Muscle layer of duodenum (tissue), 2 donors: ENCODE results near the gene GEN1.

Experiments
- H3K27ac ChIP-seq: one replicate; pipeline ENCODE4 v1.7.0; 2013; ENCODE audit warnings: mild to moderate bottlenecking, low read length
- H3K27me3 ChIP-seq: one replicate; pipeline ENCODE4 v1.7.0; 2013; ENCODE audit warnings: low read depth, mild to moderate bottlenecking, control low read depth, low read length
- H3K36me3 ChIP-seq, 2 donors: one replicate each; pipeline ENCODE4 v1.7.0; 2013; ENCODE audit warnings: low read length in 2 of 2, control low read depth in 1 of 2, mild to moderate bottlenecking in 1 of 2; ENCODE audit not compliant: insufficient read depth in 2 of 2, control insufficient read depth in 1 of 2
- H3K4me1 ChIP-seq, 2 donors: one replicate each; pipeline ENCODE4 v1.7.0; 2013; ENCODE audit warnings: low read length in 2 of 2, mild to moderate bottlenecking in 2 of 2, control low read depth in 1 of 2, moderate library complexity in 1 of 2; ENCODE audit not compliant: insufficient read depth in 2 of 2, control insufficient read depth in 1 of 2
- H3K4me3 ChIP-seq, 2 donors: one replicate each; pipeline ENCODE4 v1.7.0; 2013; ENCODE audit warnings: low read length in 2 of 2, low read depth in 1 of 2, mild to moderate bottlenecking in 1 of 2
- H3K9me3 ChIP-seq, 2 donors: one replicate each; pipeline ENCODE4 v1.7.0; 2013; ENCODE audit warnings: low read length in 2 of 2, control low read depth in 1 of 2, mild to moderate bottlenecking in 1 of 2; ENCODE audit not compliant: control insufficient read depth in 1 of 2
- donor health status: healthy.

Gene GEN1

DNA sequence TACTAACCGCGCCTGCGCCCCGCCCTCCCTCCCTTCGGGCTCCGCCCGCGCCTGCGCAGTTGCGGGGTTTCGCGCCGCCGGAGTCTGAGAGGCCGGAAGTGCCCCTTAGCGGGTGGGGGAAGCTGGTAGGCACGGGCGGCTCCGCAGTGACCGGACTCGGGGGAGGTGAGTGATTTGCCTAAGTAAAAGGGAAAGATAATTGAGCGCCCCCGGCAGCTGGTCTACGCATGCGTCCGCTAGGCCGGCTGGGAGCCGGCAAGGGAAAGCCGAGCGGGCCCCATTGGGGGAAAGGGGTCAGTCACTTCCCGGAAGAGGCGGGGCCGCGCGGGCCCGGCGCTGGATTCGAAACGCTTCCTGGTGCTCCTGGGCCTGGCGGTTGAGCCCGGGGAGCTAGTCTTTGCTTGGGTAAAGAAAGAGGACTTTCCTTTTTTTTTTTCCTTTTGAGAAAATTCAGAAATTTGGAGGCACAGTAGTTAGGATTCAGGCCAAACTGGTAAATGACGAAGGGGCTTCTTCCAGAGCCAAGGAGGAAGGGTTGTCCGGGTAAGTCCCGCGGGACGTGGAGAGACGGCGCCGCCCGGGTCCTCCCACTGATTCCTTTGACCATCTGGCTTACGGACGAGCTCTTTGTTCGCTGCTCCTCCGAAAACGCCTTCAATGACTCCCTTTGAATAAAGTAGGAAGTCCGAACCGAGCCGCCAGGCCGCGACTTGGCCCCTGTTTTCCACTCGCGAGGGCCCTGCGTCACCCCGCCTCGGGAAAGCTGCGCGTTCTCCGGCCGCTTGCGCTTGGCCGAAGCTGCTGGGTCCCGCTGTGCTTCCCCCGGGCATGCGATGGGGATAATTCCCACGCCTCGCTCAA is at the start of gene GEN1, which contains the start of gene SMC6:
GEN1 (plus strand) TSS at position 336 of the 861 bp plus-strand sequence. CDS start 5,806 bp downstream, outside the sequence.
SMC6 (minus strand) TSS at position 8 of the 861 bp plus-strand sequence. CDS start 7,864 bp downstream, outside the sequence.
- Histone ChIP-seq H3K27ac (peak within 1 kb of the TSS; percentile 87), H3K4me1 (peaks cover 0 to 16% of the 10 kb centered on the region in 2 donors)

DNA sequence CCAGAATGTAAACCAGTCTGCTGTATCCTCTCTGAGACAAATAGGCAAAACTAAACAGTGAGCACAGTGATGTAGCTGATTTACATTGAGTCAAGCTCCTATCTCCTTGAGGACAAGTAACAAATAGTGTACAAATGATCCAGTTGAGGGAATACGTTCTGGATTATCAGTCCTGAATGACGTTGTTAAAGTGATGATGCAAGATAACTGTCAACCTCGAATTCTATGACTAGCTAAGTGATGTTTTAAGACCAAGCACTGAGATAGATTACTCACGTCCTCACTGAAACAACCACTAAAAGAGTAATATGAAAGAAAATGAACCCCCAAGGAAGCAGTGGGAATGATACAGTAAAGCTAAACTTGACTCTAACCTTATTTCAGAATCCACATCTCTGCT is 47.1 kb upstream of the GEN1 start:
- no peaks in the 10 kb centered on the region for H3K4me1 ChIP-seq
- peaks cover 14 to 25% of the 10 kb centered on the region in 2 donors for H3K36me3 ChIP-seq
- no peaks in the 10 kb centered on the region for H3K27me3 ChIP-seq
- H3K27ac ChIP-seq: no peak overlapping the region
- no peaks in the 10 kb centered on the region for H3K9me3 ChIP-seq
- no peak overlapping the region for H3K4me3 ChIP-seq

More for the DNA sequence above, at the start of gene GEN1, which contains the start of gene SMC6:
- Histone ChIP-seq H3K36me3 (no peaks in the 10 kb centered on the region), H3K4me3 (peak within 1 kb of the TSS; percentile 60 to 92), H3K9me3 (no peaks in the 10 kb centered on the region), H3K27me3 (no peaks in the 10 kb centered on the region)

DNA sequence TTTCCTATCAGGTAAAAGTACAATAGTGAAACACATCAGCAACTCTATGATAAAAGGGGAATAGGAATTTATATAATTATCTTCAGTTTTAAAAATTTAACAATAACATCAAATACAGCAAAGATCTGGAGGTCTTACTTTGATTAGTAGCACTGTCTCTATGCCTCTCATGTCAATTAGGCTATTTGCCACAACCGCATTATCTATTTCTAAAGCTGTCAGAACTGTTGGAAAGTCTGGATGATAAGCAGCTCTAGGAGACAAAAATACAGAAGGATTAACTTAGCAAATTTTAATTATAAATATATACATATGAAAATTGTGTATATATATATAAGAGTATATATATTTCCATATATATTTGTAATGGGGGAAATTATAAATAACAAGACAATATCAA is 45.4 kb upstream of the GEN1 start:
- H3K27ac ChIP-seq: no peak overlapping the region
- no peaks in the 10 kb centered on the region for H3K9me3 ChIP-seq
- H3K4me3 ChIP-seq: no peak overlapping the region
- peaks cover 19 to 34% of the 10 kb centered on the region in 2 donors for H3K36me3 ChIP-seq
- no peaks in the 10 kb centered on the region for H3K4me1 ChIP-seq
- H3K27me3 ChIP-seq: no peaks in the 10 kb centered on the region

- H3K27me3 ChIP-seq: no peaks in the 10 kb centered on the region
- H3K36me3 ChIP-seq: peaks cover 33 to 45% of the 10 kb centered on the region in 2 donors
- H3K4me1 ChIP-seq: no peaks in the 10 kb centered on the region
- no peak overlapping the region for H3K4me3 ChIP-seq
- no peak overlapping the region for H3K27ac ChIP-seq
- no peaks in the 10 kb centered on the region for H3K9me3 ChIP-seq
Observed at GRCh38 chr2:17709897-17710296, 44.0 kb upstream of the GEN1 start.

DNA sequence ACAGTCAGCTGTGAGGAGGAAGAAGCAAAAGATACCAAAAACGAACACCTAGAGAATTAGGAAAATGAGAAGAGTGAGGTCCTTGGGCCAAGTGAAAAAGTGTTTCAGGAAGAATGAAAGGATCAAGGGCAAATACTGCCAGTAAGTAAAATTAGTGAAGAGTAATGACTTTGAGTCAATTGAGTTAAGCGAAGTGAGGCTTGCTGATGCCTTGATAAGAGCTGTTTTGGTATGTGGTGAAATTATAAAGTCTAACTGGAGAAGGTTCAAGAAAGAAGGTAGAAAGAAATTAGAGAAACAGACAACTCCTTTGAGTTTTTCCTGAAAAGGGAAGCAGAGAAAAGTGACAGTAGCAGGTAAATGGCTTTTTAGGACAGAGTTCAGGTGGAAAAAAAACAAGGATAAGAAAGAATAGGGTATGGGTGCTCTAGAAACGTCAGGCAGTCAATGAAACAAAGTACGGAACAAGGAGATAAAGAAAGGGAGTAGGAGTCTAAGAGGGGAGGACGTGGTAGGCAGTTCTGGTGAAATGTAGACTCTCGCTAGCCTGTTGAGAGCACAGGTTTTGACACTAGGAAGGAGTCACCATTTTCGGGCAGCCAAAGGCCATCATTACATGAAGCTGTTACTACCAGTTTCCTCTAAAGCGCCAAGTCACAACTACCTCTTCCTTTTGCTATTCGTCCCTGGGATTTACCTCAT is 43.2 kb upstream of the GEN1 start:
- Histone ChIP-seq H3K4me1 (no peaks in the 10 kb centered on the region), H3K9me3 (no peaks in the 10 kb centered on the region), H3K27me3 (no peaks in the 10 kb centered on the region), H3K27ac (no peak overlapping the region), H3K36me3 (peaks cover 33 to 45% of the 10 kb centered on the region in 2 donors), H3K4me3 (no peak overlapping the region)

GRCh38 chr2:17713291-17713690 is 40.6 kb upstream of the GEN1 start:
- Histone ChIP-seq H3K4me1 (no peaks in the 10 kb centered on the region), H3K4me3 (no peak overlapping the region), H3K9me3 (no peaks in the 10 kb centered on the region), H3K36me3 (peaks cover 32 to 33% of the 10 kb centered on the region in 2 donors), H3K27me3 (no peaks in the 10 kb centered on the region), H3K27ac (no peak overlapping the region)

DNA sequence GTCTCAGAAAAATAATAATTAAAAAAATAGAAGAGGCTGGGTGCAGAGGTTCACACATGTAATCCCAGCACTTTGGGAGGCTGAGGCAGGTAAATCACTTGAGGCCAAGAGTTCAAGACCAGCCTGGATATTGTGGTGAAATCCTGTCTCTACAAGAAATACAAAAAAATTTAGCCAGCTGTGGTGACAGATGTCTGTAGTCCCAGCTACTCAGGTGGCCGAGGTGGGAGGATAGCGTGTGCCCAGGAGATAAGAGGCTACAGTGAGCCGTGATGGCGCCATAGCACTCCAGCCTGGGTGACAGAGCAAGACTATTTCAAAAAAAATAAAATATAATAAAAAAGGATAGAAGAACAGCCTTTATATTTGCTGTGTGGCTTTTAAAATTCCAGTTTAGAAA is 36.3 kb upstream of the GEN1 start:
- Histone ChIP-seq H3K9me3 (no peaks in the 10 kb centered on the region), H3K27me3 (no peaks in the 10 kb centered on the region), H3K27ac (no peak overlapping the region), H3K4me3 (no peak overlapping the region), H3K36me3 (peaks cover 32 to 41% of the 10 kb centered on the region in 2 donors), H3K4me1 (no peaks in the 10 kb centered on the region)

GRCh38 chr2:17718689-17719088 is 35.2 kb upstream of the GEN1 start:
- no peaks in the 10 kb centered on the region for H3K27me3 ChIP-seq
- H3K27ac ChIP-seq: no peak overlapping the region
- no peak overlapping the region for H3K4me3 ChIP-seq
- H3K36me3 ChIP-seq: peaks cover 22 to 39% of the 10 kb centered on the region in 2 donors
- no peaks in the 10 kb centered on the region for H3K9me3 ChIP-seq
- no peaks in the 10 kb centered on the region for H3K4me1 ChIP-seq

- Histone ChIP-seq H3K36me3 (peaks cover 21 to 35% of the 10 kb centered on the region in 2 donors), H3K4me1 (no peaks in the 10 kb centered on the region), H3K27ac (no peak overlapping the region)
Observed at GRCh38 chr2:17719562-17720371, 34.2 kb upstream of the GEN1 start.

GRCh38 chr2:17728210-17728609 is 25.7 kb upstream of the GEN1 start:
- Histone ChIP-seq H3K4me3 (no peak overlapping the region), H3K9me3 (no peaks in the 10 kb centered on the region), H3K36me3 (peaks cover 20 to 35% of the 10 kb centered on the region in 2 donors), H3K4me1 (no peaks in the 10 kb centered on the region), H3K27ac (no peak overlapping the region), H3K27me3 (no peaks in the 10 kb centered on the region)

More at GRCh38 chr2:17719562-17720371, 34.2 kb upstream of the GEN1 start:
- H3K9me3 ChIP-seq: no peaks in the 10 kb centered on the region
- H3K4me3 ChIP-seq: no peak overlapping the region
- H3K27me3 ChIP-seq: no peaks in the 10 kb centered on the region

GRCh38 chr2:17729880-17730279 is 24.1 kb upstream of the GEN1 start:
- Histone ChIP-seq H3K36me3 (peaks cover 22 to 40% of the 10 kb centered on the region in 2 donors), H3K4me1 (no peaks in the 10 kb centered on the region), H3K27ac (no peak overlapping the region), H3K27me3 (no peaks in the 10 kb centered on the region), H3K9me3 (no peaks in the 10 kb centered on the region), H3K4me3 (no peak overlapping the region)
